HG03097 (cell line): ENCODE measurements around the gene CARMIL1.

Experiments used
- ATAC-seq: cut with Tn5 transposase; IDR thresholded peaks from one replicate; pipeline ENCODE4 v1.9.1; 2021; ENCODE audit not compliant: unreplicated experiment, low FRiP score

CARMIL1 gene

DNA sequence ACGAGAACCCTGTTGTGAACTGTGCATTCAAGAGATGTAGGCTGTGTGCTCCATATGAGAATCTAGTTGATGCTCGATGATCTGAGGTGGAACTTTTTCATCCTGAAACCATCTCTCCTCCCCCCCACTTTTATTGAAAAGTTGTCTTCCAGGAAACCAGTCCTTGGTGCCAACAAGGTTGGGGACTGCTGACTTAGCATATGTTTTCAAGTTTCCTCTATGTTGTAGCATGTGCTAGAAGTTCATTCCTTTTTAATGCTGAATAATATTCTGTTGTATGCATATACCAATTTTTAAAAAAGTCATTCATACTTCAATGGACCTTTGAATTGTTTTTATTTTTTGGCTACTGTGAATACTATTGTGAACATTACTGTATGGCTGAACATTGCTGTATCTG is 27.2 kb downstream of the CARMIL1 start:
- ATAC-seq = no peak

- no peak for ATAC-seq
These were observed 28.8 kb downstream of the CARMIL1 start for GRCh38 chr6:25307805-25308494.

- no peak for ATAC-seq
These were observed 30.7 kb downstream of the CARMIL1 start for GRCh38 chr6:25309886-25310285.

GRCh38 chr6:25311331-25311840 is 32.2 kb downstream of the CARMIL1 start:
- no peak for ATAC-seq

DNA sequence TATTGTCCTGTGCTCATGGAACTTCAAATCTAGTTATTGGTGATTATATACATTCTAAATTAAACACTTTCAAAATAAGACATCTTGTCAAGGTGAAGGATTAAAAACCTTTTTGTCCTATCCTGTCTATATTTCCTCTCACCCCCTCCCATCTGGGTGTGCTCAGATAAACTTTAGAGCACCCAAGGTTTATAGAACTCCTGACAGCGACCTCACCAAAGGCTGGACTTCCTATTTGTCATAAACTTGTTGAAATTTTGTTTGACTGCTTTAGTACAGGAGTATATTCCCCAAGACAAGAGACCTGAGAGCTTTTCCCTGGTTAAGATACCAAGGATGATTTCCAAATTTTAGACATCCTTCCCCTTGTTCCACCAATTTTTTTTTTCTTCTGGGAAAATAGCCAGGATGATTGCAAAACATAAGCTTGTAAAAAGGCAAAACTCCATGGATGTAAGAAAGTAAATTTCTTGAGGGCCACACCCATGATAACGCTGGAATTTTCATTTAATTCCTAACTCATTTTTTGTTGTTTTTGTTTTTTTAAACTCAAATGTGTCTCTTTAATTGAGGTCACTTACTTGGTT is 33.0 kb downstream of the CARMIL1 start:
- ATAC-seq = no peak

DNA sequence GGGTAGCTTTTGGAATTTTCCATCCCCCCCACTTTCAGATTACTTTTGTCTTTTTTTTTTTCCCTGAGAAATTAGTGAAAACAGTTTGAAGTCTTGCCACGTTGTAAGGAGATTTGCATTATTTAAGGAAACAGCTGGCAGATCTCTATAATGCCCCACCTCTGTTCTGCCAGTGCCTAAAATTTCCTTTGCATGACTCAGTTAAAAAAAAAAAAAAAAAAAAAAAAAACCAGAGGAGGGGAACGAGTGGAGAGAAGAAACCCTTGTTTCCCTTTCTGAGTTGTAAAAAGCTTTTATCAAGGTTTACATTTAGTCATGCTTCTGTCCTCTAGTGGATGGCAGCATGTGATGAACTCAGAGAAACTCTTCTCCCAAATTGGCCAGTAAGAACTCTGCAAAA is 33.5 kb downstream of the CARMIL1 start:
- ATAC-seq = no peak

DNA sequence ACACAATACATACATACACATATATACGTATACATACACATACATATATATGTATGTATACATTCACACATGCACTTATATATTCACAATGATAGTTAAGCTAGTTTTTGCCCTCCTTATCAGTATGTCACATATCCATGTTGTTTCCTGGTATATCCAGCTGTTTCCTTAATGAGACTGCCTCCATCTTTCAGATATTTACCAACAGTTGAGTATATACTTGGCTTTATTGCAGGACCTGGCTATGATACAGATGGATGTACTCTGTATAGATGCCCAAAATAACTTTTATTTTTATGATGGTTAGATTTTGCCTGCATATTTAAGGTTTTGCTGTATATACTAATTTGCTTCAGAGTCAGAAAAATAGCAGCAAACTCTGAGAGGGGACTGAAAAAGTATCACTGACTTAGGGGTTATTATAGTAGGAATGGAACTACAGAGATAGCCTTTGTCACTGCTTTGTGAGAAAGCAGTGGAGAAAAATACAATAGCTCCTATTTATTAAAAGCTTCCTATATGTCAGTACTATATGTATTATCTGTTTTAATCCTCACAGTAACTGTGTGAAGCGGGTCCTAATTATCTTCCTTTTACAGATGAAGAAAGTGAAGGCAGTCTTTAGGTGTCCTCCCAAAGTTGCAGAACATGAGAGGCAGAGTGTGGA is 35.5 kb downstream of the CARMIL1 start:
- no peak for ATAC-seq

DNA sequence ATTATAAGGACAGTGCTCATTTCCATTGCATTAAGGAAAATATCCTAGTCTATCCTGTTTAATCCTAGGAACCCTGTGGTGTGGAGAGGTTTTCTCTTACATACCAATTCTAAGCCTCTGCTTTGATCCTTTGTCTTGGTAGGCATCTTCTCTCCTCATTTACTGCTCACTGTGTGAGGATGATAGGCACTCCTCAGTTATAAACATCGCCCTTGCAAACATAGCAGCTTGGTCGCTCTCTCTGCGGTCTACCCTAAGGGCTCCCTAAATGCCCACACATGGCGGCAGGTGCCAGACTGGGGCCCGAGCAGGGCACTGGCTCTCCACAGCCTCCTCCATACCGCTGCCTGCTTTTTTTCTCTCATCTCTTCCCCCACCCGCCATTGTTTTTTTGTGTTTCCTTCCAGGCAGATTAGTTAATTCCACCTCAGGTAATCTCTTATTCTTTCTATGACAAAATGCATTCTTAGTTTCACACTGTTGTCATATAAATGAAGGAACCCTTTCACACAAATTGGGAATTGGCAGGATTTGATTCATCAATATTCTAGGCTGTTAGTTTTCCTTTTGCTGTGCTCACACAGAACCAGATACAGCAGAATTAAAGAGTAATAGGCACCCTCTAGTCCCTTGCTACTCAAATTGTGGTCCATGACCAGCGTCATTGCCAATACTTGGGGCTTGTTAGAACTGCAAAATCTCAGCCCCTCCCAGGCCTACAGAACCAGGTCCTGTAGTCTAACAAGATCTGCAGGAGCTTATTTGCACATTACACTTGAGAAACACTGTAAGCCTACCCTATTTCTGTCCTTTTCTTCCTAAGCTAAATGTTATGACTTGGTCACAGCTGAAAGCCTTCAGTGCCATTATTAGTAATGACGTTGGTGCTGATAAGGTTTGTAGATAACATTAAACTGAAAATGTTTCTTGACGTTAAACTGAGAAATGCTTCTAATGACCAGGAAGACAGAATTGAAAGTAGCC is 36.3 kb downstream of the CARMIL1 start:
- no peak for ATAC-seq

DNA sequence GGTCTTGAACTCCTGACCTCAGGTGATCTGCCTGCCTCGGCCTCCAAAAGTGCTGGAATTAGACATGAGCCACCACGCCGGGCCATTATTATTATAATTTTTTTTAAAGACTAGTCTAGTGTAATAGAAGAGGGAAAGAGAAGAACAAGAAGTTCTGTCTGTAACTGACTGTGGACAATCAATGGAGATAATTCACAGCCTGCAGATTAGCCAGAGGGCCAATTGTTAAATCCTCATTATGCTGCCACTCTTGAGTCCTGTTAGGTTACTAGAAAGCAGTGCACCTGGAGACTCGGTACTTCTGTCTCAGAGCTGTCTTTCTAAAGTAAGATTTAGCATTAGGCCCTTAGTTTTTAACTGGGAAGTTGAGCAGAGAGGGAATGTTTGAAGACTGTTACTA is 37.5 kb downstream of the CARMIL1 start:
- ATAC-seq = no peak

DNA sequence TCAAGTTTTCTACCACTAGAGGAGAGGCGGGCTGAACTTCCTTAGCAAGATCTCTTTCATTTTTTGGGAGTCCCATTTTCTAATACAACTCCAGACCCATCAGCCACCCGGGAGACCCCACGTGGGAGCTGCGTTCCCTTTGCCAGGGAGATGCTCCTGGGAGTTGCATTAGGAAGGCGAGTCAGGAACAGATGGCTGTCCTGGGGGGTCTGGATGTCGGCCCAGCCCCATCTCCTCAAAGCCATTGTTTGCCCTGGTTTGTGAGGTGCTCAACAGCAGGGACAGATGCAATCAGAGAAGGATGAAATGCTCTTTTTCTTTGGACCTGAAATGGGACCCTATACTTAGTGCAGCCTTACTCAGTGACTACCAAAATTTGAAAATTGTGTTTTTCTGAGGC is 39.4 kb downstream of the CARMIL1 start:
- ATAC-seq = no peak

DNA sequence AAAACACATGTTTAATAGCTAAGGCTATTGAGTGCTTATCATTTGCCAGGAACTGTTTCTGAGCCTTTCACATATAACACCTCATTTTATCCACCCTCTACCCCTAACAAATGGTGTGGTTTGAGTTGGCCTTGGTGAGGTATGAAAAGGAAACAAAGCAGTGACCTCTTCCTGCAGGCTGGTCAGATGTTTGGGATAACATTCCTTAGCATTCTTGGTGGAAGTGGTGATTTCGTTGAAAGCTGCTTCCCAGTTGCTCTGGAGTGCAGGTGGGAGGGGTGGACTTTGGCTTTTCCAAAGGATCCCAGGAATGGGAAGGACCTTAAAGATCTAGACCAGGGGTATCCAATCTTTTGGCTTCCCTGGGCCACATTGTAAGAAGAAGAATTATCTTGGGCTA is 41.3 kb downstream of the CARMIL1 start:
- ATAC-seq = no peak

DNA sequence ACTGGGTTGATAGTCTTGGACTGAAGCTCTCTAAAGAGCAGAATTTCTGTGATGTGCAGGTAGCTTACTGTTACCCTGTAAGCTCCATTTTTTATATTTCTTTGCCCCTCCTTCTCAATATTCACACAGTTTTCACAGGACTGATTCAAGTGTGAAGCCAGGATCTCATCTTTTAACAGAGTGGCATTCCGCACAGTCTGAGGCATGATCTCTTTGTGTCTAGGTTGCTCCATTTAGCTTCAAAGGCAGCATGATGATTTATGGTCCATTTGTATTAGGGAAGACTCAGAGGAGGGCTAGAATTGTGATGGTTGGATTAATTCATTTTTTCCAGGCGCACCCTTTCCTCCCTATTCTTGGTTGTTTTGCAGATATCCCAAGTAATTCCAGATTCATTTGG is 43.5 kb downstream of the CARMIL1 start:
- ATAC-seq = no peak

DNA sequence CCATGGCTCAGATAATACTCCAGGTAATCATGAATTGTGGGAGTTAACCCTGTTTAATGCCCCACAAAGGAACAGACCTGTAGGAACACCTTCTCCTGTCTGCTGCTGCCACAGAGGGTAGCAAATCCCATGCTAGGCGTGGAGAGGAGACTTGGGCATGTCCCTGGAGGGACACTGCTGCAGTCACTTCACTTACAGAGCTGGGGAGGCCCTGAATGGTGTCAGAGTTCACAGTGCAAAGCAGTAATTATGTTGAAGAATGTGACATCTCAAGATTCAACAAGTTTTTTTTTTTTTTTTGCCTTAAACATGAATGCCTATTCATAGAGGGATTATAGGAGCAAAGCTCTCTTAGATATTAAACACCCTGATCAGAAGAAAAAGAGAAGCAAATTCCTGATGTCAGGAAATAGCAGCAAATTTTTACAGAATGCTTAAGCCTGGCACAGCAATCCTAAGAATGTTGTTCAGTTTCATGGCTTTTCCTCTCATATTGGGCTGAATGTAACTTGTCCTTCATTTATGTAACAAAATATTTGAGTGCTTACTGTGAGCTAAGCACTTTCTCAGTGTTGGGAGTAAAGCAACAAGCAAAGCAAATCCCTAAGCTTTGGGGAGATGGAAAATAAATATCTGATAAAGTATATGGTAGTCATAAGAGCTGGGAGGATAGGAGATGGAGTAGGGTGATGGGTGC is 45.0 kb downstream of the CARMIL1 start:
- ATAC-seq = no peak

- ATAC-seq = no peak
These were observed 47.0 kb downstream of the CARMIL1 start for GRCh38 chr6:25326126-25326525.

DNA sequence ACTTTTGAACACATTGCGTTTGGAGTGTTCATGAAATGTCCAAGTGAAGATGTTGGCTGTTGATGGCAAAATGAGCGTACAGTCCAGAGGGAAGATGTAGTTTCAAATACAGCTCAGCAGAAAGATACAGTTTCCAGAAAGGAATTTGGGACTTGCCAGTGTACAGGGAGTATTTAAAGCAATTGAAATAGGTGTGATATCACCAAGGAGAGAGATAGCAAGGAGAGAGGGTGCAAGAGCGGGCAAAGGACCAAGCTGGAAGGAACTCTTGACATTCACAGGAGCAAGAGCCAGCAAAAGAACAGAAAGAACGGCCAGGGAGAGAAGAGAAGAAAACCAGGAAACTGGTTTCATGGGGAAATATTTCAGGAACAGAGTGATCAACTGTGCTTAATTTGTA is 47.8 kb downstream of the CARMIL1 start:
- ATAC-seq = no peak

- no peak for ATAC-seq
These were observed 48.3 kb downstream of the CARMIL1 start for GRCh38 chr6:25327432-25327831.

- ATAC-seq = no peak
These were observed 50.1 kb downstream of the CARMIL1 start for GRCh38 chr6:25329161-25329817.

DNA sequence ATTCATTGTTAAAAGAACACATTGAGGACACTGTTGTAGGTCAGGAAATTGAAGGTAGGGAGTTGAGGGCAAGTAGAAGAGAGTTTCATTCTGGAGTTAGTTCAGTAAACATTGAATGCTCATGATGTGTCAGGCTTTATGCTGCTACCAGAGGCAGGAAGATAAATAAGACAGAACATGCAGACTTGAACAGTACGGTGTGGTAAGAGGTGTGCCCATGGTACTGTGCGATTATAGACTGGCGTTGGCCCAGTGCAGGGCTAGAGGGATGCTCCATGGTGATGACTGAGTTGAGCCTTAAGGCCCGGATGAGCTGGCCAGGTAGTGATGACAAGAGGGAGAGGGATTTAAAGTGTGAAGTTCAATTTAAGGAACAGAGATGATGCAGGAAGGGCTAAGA is 50.8 kb downstream of the CARMIL1 start:
- ATAC-seq = no peak

DNA sequence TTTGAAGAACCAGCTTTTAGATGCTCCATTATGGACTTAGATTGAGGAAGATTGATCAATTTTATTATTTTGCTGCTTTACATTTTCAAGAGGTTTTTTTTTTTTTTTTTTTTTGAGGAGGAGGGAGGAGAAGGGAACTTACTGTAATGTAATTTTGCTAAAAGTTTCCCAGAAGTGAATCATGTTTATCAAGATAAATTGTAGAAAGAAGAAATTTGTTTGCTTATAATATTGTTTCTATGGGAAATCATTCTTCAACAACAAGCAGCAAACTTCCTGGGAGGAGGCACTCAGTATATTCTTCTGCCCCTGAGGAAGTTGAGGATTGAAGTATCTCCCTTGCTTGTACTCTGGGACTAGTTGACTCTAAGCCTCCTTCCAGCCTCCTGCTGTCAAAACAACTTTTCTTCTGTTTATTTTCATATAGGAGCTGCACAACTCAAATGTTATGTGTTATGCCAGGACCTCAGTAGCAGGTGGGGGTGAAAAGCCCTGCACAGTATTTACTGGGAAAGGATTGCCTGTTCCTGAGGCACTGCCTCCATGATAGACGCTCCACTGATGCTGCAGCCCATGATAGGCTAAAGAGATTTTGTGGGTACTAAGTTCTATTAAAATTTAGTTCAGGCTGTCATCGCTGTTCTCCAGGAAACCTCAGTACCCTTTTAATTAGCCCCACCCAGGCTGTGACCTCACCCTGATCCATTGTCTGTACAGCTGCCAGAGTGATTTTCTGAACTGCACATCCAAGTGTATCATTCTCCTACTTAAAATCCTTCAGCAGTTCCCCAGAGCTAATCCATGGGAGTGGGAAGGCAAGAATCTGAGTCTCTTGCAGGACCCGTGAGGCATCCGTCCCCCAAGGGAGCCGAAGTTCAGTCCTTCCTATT is 51.9 kb downstream of the CARMIL1 start:
- no peak for ATAC-seq
